Left kidney (tissue), 2 donors: ENCODE results near the gene GINS2. TPM values are rescaled to one million over a fixed set of nuclear protein-coding genes. Genes with fewer than 3 reads are reported as not detected.

ENCODE experiments used
- DNase-seq: peaks from one replicate; pipeline ENCODE4 v3.0.0-alpha.2; 2013
- polyA plus RNA-seq: library from polyadenylated mRNA; unstranded; fragments of 120-200 nt; gene quantifications from one replicate; pipeline ENCODE4 v1.2.1, GENCODE V29; 2013; ENCODE audit not compliant: insufficient read length

GINS2 gene
- polyA plus RNA-seq, 1 donor = 21.2 TPM

DNA sequence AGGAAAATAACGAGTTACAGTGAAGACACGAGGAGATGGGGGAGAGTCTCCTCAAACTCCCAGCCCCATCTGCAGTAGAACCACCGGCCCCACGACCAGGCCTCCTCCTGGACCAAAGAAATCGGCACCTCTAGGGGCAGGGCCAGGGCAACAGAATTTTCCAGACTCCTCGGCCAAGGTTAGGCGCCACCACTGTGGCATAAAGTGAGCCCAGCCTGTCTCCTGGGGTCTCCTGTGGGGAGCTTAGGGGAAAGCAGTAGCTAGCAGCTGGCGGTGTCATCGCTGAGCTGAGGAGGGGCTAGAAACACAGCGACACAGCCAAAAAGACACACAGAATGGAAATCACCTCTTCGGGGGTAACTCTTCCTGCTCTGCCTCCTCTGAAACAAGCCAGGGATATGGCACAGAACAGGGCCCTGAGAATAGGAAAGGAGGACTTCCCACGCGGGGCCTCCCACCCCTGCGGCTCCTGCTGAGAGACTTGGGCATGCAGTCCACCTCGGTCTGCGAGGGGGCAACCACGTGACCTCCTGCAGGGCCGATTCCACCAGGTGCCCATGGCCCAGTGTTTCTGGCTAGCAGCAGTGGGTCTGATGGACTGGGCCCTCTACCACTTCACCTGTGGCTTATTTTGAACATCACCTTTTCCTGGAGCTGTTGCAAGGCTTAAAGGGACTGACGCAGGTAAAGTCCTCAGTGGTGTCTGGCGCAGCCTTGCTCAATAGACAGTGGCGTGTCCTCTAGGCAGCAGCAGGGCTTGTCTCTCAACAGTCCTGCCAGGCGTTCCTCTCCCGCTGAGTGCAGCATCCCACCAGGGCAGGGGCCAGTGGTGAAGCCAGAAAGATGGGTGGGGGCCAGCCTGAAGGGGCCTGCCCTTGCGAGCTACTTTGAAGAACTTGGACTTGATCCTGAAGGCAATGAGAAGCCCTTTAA is 6.7 kb upstream of the GINS2 start:
- no peak for DNase-seq

DNA sequence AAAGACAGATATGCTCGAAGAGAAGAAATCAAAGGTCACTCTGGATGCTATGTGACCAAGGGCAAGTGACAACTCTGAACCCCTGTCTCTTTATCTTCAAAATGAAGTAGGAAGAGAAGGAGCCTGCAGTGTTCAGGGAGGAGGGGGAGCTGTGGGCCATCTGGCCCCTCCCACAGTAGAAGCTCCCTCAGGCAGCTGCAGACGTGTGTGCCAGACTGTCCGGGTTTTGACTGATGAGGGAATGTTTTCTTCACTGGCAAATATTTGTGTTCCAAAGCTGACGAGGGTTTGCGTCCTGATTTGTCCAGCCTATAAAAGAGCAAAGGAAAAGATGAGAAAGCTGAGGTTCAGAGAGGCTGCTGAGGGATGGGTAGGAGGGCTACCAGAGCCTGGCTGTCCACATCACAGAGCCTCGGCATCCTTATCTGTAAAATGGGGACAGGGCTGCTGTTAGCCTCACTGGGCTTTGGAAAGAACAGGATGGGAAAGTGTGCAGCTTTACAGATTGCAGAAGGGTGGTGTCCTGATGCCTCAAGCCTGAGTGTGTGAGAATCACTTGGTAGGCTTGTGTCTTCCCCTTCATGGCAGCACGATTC is 1.8 kb upstream of the GINS2 start:
- DNase-seq = no peak

DNA sequence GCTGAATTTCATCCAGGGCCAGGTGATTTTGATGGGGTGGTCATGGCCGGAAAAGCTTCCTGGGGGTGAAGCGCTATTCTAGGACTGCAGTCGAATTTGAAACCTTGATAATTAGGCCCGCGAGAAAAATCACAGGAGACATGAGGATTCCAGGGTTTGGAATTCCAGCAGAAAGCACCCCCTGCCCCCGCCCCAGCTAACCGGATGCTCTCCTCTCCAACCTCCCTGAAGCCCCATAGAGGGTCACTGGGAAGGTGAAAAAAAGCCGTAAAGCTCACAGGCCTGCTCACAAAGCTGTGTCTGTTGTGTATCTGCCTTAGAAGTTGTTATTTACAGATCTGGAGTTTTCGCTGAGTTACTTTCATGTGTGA is 1.2 kb upstream of the GINS2 start:
- no peak for DNase-seq

DNA sequence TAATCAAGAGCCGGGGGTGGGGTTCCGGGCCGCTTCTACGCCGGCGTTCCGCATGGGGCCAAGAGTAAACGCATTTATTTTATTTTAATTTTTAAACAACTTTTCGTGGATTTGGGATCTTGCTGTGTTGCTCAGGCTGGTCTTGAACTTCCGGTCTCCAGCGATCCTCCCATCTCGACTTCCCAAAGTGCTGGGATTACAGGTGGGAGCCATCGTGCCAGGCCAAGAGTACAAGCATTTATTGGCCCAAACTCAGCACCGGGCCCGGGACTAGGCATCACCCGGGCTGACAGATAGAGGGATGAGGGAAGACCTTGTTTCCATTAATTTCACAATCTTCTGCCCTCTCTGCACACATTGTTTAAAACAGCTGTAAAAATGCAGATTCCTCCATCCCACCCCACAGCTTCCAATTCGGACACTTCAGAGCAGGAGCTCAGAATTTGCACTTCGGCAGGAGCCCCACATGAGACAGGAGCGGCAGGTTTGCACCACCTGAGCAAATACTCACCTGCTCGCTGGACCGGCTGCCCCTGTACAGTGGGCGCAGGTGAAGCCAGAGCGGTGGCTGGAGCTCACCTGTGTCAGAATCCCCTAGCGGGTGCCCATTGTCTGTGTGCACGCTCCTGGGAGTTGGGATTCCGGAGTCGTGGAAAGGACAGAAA is 663 bp upstream of the GINS2 start:
- no peak for DNase-seq

DNA sequence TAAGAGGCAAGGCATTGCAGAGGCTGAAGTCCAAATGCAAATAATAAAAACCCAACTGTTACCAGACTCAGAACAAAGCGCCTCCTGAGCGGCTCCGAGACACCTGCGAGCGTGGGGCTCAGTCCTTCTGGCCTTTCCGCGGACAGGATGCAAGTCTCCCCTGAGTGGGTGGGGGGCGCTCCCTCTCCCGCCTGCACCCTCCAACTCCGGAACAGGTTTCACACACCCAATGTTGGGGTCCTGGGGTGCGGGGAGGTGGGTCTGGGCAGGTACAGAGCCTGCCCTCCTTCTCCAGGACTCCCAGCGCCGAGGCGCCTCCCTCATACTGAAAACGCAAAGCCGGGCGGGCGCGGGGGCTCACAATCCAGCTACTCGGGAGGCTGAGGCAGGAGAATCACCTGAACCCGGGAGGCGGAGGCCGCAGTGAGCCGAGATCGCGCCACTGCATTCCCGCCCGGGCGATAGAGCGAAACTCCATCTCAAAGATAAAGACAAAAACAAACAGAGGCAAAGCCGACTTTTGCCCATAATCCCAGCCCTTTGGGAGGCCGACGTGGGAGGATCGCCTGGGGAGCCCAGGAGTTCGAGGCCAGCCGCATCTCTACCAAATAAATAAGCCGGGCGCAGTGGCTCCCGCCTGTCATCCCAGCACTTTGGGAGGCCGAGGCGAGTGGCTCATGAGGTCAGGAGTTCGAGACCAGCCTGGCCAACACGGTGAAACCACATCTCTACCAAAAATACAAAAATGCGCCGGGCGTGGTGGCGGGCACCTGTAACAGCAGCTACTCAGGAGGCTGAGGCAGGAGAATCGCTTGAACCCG is 893 bp downstream of the GINS2 start:
- DNase-seq = no peak

DNA sequence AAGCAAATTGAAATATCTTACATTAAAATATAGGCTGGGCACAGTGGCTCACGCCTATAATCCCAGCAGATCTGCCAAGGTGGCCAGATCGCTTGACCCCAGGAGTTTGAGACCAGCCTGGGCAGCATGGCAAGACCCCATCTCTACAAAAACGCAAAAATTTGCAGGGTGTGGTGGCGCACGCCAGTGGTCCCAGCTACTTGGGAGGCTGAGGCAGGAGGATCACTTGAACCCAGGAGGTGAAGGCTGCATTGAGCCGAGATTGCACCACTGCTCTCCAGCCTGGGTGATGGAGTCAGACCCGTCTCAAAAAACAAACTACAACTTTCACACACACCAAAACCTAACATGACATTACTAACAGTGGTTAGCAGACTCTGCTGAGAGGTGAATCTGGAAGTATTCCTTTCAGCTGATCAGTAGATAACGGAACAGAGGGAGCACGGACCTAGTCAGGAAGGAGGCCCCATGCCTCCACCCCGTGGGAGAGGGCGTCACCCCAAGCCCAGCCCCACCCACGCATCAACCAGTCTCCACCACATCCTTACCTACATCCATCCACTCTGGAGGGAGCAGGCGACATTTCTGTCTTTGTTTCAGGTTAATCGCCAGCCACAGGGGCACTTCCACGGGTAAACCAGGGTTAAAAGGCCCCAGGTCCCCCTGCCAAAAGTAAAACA is 1.7 kb downstream of the GINS2 start:
- no peak for DNase-seq

DNA sequence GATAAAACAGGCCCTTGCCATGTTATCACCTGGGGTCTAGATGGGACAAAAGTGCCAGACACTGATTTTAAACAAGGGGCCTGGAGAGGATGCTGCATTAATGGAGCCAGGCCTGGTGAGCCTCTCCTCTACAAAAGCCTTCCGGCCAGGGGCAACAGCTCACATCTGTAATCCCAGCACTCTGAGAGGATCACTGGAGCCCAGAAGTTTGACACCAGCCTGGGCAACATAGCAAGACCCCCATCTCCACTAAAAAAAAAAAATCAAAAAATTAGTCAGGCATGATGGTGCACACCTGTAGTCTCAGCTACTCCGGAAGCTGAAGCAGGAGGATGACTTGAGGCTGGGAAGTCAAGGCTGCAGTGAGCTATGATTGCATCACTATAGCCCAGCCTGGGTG is 3.5 kb downstream of the GINS2 start:
- DNase-seq = no peak

DNA sequence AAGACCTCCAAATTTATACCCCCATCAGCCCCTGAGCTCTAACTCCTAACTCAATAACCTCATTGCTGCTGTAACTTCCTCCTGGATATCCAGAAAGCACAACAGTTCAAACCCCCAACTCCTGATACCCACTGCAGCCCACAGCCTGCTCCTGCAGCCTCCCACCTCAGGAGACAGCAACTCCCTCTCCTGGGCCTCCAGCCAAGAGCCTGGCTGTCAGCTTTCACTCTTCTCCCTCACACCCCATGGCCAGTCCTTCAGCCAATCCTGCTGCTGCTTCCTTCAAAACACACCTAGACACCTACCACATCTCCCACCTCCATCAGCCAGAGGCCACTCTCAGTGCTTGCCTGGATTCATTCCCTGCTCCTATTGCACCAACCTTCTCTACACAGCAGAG is 5.4 kb downstream of the GINS2 start:
- DNase-seq = no peak

DNA sequence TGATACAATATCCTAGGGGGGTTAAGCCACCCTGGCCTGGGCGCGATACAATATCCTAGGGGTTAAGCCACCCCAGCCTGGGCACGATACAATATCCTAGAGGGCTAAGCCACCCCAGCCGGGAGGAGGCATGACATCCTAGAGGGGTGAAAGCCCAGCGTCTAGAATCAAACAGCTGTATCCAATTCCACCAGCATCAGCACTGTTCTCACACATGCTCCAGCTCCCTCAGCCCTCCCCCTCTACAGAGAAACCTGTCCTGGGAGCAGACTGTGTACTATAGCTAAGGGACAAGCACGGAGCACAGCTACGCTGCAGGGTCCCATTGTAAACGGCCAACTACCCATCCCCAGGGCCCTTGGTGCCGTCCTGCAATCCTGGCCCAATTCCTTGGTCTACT is 6.2 kb downstream of the GINS2 start:
- DNase-seq = no peak

DNA sequence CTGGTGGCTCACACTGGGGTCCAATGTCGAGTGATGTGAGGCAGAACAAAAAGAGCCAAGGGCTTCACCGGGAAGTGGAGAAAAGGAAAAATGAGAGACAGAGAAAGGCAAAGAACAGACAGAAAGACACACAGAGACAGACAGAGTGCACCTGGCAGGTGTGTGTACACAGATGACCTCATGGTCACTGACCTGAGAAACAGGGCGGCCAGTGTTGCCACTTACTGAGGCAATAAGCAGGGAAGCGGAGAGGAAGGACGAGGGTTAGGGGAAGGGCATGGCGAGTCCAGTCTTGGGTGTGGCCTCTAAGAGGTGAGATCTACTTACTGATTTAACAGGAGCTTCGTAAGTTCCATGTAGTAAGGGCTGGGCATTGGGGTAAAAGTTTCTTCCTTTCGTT is 7.5 kb downstream of the GINS2 start:
- DNase-seq = no peak

DNA sequence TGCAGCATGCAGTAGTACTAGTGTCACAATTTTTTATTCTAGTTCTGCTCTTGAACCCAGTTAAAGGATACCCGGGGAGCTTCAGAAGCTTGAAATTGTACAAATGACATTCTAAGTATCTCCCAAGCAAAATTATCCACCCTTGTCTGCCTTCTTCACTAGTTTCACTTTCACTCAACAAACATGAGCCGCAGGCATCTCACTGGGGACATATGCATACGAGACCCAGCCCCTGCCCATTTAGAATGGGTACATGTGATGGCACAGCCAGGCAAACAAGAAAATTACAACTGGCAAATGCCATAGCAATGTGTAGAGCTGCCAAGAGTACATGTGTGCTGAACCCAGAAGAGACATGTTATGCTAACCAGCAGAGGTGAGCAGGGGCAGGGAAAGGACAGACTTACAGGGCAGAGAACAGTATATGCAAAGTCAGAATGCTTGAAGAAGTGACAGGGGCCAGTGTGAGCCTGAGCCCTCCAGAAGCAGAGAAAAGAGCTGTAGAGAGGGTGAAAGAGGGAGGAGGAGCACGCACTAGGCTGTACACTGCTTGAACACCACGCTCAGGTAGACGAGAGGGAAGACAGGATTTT is 8.3 kb downstream of the GINS2 start:
- DNase-seq = no peak

DNA sequence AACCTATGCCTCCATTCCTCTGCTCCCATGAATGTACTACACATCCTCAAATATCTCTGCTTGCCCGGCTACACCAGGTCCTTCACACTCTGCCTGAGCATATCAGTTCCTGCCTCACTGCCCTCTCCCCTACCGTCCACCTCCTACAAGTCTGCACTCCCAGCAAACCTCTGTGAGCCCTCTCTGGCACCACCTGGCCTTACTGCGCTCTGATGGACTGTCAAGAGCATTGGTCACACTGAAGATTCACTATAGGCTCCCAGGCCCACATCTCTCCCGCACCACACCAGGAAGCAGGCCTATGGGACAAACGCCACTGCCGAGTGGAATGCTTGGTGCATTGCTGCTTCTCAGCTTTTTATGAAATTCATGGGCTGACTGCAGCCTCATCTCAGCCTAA is 8.9 kb downstream of the GINS2 start:
- DNase-seq = no peak

DNA sequence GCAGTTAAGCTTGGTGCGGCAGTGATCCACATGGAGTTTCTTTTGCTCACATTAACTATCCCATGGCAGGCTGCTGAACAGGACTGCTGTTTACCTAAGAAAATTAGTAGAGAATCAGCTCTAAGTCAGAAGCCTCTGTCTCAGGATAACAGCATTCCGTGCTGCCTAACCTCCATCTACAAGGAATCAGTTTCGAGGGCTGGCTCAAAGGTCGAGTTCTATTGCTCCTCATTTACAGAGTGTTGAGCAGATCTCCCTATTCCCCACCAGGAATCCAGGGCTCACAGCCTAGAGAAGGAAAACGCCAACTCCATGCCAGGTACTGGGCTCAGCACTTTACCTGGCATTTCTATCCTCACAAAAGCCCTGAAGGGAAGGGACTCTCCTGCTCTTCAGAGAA is 9.9 kb downstream of the GINS2 start:
- DNase-seq = no peak

DNA sequence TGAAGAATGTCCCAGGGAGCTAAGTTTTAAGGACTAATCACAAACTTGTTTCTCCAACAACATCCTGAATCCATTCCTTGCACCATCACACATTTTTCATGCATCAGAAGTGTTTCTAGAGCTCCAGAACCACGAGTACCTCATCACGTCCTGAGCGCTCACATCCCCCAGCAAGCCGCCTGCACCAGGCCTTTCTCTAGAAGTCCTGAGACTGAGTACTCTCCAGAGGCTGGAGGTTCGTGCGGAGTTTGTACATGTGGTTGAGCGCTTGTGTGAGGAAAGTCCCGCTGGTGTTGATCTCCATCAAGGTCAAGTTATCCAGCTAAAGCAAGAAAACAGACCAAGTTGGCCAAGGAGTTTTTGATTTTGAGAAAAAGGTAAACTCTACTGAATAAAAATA is 10.7 kb downstream of the GINS2 start:
- no peak for DNase-seq

DNA sequence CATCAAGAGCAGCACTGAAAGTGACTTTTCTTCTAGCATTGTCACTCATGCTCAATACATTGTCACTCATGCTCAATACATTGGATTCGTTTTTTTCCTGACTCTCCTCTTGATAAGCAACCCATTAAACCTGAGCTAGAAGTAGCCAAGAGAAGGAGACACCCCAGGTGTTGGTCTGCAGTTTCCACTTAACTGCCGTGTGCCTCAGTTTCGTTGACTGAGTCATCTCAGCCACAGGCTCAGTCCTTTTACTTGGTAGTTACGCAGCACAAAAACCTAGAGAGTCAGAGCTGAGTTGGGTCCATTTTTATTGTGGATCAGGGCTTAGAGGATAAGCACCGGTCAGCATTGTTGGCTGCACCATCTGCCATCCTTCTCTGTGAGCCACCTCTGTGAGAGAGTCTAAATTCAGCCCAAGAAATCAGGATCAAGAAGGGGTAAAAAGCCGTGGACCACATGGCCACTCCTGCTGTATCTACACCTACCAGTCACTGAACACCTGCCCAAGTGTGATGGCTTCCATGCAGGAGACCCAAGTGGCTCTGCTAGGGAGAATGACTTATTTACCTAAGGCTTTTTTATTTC is 11.3 kb downstream of the GINS2 start:
- no peak for DNase-seq

DNA sequence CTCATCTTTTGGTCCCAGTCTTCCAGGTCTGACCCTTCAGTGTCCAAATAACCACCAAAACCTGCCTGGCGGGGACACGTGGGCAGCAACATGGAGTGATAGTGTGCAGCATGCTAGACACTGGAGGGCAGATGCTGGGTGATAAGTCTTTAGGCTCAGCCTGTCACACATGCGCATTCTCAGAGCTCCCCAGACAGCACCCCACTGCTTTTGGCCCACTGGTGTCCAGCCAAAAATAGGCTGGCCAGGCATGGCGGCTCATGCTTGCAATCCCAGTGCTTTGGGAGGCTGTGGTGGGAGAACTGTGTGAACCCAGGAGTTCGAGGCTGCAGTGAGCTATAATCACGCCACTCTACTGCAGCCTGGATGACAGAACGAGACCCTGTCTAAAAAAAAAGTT is 12.3 kb downstream of the GINS2 start:
- no peak for DNase-seq

DNA sequence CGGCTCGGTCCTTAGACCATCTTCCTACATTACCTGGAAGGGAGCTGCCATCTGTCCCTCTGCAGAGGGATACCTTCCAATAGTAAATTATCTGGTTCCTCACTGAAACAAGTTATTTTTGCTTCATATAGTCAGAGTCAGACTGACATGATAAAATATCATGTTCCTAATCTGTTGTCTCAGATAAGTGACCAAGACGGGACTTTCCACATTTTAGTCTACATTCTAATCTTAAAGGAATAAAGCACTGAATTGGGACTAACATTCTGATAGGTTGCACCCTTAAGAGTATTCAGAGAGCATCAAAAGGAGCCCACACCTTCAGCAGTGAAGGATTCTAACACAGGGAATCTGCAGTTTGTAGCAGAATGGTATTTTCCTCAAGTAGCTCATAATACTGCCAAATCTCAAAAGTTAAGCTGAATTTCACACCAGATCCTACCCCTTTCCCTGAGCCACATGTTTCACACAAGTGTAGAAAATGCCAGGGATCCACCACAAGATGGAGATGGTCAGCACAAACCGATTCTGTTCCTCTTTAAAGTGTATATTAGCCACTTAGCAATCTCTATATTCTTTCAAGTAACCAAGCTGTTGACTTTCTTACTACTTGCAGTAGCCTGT is 13.4 kb downstream of the GINS2 start:
- no peak for DNase-seq

DNA sequence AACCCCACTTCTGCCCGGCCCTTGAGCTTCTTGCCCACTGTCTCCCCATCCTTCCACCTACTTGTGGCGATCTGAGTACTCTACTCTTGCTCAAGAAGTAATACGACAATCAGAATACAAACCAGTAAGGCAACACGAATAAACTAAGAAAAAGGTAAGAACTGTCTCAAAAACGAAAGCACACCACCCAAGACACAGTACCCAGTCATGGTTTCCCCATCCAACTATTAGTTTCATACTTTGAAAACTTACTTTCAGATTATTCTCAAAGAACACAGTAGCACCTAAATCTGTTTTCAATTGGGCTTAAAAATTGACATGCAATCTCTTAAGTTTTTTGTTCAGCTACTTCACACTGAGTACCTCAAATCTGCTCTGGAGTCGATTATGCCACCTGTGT is 13.9 kb downstream of the GINS2 start:
- no peak for DNase-seq

DNA sequence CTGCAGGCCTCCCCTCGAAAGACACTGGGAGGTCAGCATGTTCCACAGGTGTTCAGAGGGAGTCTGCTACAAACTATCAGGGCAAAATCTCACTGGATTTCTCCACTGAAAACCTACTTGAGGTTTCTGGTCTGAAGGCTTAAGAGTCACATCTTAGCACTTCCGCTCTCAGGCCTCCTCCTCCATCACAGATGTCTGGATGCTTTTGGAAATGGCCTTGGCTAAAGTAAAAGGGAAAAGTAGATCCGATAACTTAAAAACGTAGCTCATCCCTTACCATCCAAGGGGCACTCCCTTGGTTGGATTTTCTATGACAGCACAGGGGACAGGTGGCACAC is 14.4 kb downstream of the GINS2 start:
- DNase-seq = no peak

DNA sequence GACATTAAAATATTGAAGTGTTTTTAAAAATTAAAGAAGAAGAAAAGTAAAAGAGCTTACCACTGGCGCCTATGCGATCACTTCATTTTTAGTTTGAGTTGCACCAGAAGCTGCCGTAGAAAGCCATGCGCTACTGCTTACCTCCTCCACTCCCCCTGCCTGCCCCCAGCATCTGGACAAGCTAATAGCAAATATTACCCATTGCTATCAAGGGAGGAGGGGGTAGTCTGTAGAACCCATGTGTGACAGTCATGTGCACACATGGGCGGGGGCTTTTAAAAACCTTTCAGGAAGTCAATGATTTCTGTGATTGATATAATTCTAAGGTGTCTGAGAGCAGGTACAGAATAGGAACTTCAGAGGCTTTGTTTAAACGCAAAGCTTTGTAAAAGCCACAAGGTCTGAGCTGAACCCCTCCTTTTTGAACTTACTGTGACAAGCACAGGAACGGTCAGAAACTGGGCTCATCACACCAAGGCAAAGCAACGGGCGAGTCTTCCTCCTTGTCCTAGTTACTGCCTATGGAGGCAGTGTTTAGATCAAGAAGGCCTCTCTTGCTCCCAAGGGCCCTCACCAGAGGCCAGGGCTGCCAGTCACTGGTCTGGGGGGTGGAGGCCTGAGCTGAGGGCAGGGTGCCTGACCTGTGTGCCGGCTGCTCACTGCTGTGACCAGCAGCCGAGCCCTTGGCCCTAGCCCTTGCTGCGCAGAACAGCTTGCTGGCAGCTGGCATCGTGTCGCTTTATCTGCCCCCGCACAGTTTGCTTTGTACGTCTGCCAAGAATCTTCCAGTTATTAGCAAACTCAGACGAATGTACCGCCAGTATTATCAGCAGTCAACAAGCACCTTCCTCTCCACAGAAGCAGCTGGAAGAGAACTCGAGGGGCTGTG is 15.0 kb downstream of the GINS2 start:
- no peak for DNase-seq
